OCI-LY7 (cell line): ENCODE data around the gene KSR1. TPM values are rescaled to one million over a fixed set of nuclear protein-coding genes. Genes with fewer than 3 reads are reported as not detected.
"Not testable (repeated sequence)": the region's sequence is repeated elsewhere in the genome, so short reads cannot be mapped to it uniquely, and the experiment has no call there.

Experiments
- BruUV-seq: library from RNA; stranded (reverse); fragments of 400-500 nt; replicated peaks from 2 replicates; lab custom pipeline; 2021; lab: Mats Ljungman, UMichigan
- CTCF ChIA-PET: fragments of 300-600 bp; sonication (Branson Sonifier 250); formaldehyde crosslinking; loops from one replicate; lab custom pipeline; 2022; ENCODE audit warnings: antibody characterized with exemption; ENCODE audit not compliant: unreplicated experiment; lab: Charles Lee
- POLR2A ChIA-PET: fragments of 300-600 bp; sonication (Branson Sonifier 250); formaldehyde crosslinking; loops from one replicate; lab custom pipeline; 2022; ENCODE audit warnings: antibody characterized with exemption; lab: Charles Lee
- DNase-seq: peaks from one replicate; pipeline ENCODE4 v3.0.0-alpha.2; 2015; ENCODE audit warnings: low spot score
- H2AFZ ChIP-seq: fragments of 200-600 bp; sonication (generic), shearing (Covaris generic); 2 replicates; pipeline ENCODE4 v1.6.1; 2014; ENCODE audit warnings: mild to moderate bottlenecking, antibody characterized with exemption, low read length, moderate library complexity
- H3K27ac ChIP-seq: fragments of 200-600 bp; sonication (generic); 2 replicates; pipeline ENCODE4 v1.5.1; 2014; ENCODE audit warnings: mixed run types, low read depth, mild to moderate bottlenecking, moderate library complexity, low read length, inconsistent platforms; ENCODE audit not compliant: poor library complexity, severe bottlenecking
- H3K36me3 ChIP-seq: fragments of 200-600 bp; sonication (generic); 2 replicates; pipeline ENCODE4 v1.6.1; 2014; ENCODE audit warnings: mild to moderate bottlenecking, antibody characterized with exemption, low read length, moderate library complexity, mixed read lengths; ENCODE audit not compliant: insufficient read depth
- H3K4me1 ChIP-seq: fragments of 200-600 bp; sonication (generic); 2 replicates; pipeline ENCODE4 v1.5.1; 2014; ENCODE audit warnings: mild to moderate bottlenecking, low read length; ENCODE audit not compliant: insufficient read depth, poor library complexity, severe bottlenecking
- H3K4me2 ChIP-seq: fragments of 200-600 bp; sonication (generic); 2 replicates; pipeline ENCODE4 v1.6.1; 2014; ENCODE audit warnings: mild to moderate bottlenecking, low read length
- H3K4me3 ChIP-seq: fragments of 200-600 bp; sonication (generic); 2 replicates; pipeline ENCODE4 v1.5.1; 2014; ENCODE audit warnings: mild to moderate bottlenecking, low read depth, low read length; ENCODE audit not compliant: poor library complexity, severe bottlenecking
- H3K79me2 ChIP-seq: fragments of 200-600 bp; sonication (generic); 2 replicates; pipeline ENCODE4 v1.6.1; 2016; ENCODE audit warnings: low read depth, mild to moderate bottlenecking, low read length, moderate library complexity, mixed read lengths; ENCODE audit not compliant: insufficient read depth
- H3K9me2 ChIP-seq: fragments of 200-600 bp; sonication (generic); 2 replicates; pipeline ENCODE4 v1.6.1; 2016; ENCODE audit warnings: mild to moderate bottlenecking, low read length, mixed read lengths; ENCODE audit not compliant: insufficient read depth
- H3K9me3 ChIP-seq: fragments of 200-600 bp; sonication (generic); 2 replicates; pipeline ENCODE4 v1.6.1; 2014; ENCODE audit warnings: mild to moderate bottlenecking, mixed run types, low read length, mixed read lengths
- H4K20me1 ChIP-seq: fragments of 200-600 bp; sonication (generic); 2 replicates; pipeline ENCODE4 v1.6.1; 2014; ENCODE audit warnings: mild to moderate bottlenecking, antibody characterized with exemption, low read length, moderate library complexity, mixed read lengths; ENCODE audit not compliant: insufficient read depth
- EZH2phosphoT487 ChIP-seq: fragments of 200-600 bp; sonication (generic); IDR thresholded peaks from 2 replicates; pipeline ENCODE4 v1.6.1; 2018; ENCODE audit warnings: low read depth, borderline replicate concordance, mild to moderate bottlenecking, mixed run types, antibody characterized with exemption, low read length, moderate library complexity, mixed read lengths
- intact Hi-C: fragments of 100-400 bp; cut with micrococcal nuclease; formaldehyde crosslinking; loops from one replicate; pipeline ENCODE4 v1.10.0; 2022; ENCODE audit not compliant: unreplicated experiment
- total RNA-seq, 2 experiments: library from RNA; depleted of rRNA in 1 of 2; stranded (reverse); fragments of >200 nt in 1 of 2; shearing (Covaris generic) in 1 of 2; gene quantifications; 2 replicates each; pipeline ENCODE4 v1.2.3, GENCODE V29; 2014 to 2022
- TF ChIP-seq, protein P1 (sequence below): fragments of 200-600 bp; sonication (generic); conservative IDR thresholded peaks from 2 replicates; pipeline ENCODE4 v1.5.1; 2014; ENCODE audit warnings: mild to moderate bottlenecking, antibody characterized with exemption, low read length, moderate library complexity, mixed read lengths

The KSR1 gene
- total RNA-seq, 2 experiments from 2014 or later: 2.2 to 4.1 TPM

DNA sequence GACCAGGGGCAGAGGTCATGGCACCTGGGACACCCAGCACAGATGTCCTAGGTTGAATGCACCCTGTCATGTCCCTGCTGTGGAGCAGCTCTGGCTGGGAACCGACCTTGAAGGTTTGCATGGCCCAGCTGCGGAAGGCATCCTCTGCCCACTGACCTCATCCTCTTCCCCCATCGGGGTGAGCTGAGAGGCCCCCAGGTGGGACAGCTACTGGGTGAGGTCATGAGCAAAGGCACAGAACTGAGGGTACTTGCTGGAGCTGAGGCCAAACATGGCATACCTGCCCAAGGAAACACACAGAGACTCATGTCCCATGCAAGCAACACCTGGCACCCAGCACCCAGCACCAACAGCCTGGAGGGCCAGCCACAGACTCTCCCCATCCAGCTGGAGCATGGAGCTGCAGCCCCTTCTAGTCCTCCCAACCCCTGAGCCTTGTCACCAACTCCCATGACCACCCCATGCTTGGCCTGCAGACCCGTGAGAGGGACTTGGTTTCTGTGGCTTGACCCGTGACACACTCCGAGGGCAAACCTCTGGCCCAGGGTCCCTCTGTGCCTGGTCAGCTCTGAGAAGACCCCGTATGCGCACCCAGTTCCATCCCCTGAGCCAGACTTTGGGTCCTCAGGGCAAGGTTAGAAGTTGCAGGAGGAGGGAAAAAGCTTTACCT, 207.8 kb downstream of the KSR1 start:
- Histone ChIP-seq H3K36me3 (no peaks in the 10 kb centered on the region), H3K4me1 (no peaks in the 10 kb centered on the region), H4K20me1 (no peaks in the 10 kb centered on the region), H3K27ac (no peak overlapping the region), H3K4me3 (no peak overlapping the region), H3K9me2 (no peaks in the 10 kb centered on the region), H3K79me2 (no peaks in the 10 kb centered on the region), H3K9me3 (no peaks in the 10 kb centered on the region), H3K4me2 (no peak overlapping the region), H2AFZ (no peak overlapping the region)
- ChIA-PET POLR2A (no interaction called here), CTCF (no interaction called here)
- no peak for DNase-seq
- intact Hi-C loops: no loop called here
- no TSS peak for BruUV-seq
- TF ChIP-seq, protein P1, sequence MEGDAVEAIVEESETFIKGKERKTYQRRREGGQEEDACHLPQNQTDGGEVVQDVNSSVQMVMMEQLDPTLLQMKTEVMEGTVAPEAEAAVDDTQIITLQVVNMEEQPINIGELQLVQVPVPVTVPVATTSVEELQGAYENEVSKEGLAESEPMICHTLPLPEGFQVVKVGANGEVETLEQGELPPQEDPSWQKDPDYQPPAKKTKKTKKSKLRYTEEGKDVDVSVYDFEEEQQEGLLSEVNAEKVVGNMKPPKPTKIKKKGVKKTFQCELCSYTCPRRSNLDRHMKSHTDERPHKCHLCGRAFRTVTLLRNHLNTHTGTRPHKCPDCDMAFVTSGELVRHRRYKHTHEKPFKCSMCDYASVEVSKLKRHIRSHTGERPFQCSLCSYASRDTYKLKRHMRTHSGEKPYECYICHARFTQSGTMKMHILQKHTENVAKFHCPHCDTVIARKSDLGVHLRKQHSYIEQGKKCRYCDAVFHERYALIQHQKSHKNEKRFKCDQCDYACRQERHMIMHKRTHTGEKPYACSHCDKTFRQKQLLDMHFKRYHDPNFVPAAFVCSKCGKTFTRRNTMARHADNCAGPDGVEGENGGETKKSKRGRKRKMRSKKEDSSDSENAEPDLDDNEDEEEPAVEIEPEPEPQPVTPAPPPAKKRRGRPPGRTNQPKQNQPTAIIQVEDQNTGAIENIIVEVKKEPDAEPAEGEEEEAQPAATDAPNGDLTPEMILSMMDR: no peak
- no peak for TF ChIP-seq EZH2phosphoT487

DNA sequence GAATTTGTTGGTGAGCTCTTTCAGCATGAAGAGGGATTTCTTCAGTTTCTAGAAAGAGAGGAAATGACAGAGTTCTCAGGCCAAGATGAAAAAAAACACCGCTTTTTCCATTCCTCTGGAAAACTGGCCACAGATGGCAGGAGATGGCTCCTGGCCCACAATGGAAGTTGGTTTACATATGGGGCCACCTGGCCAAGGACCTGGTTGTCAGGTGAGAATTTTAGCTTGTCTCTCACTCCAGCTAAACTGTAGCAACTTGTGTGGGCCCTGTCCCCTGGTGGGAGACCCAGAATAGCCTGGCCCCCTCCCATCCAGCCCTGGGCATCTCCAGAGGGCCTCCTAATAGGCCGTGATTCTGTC, 208.3 kb downstream of the KSR1 start:
- H3K9me2 ChIP-seq: no peaks in the 10 kb centered on the region
- CTCF ChIA-PET: no interaction called here
- no peak for DNase-seq

DNA sequence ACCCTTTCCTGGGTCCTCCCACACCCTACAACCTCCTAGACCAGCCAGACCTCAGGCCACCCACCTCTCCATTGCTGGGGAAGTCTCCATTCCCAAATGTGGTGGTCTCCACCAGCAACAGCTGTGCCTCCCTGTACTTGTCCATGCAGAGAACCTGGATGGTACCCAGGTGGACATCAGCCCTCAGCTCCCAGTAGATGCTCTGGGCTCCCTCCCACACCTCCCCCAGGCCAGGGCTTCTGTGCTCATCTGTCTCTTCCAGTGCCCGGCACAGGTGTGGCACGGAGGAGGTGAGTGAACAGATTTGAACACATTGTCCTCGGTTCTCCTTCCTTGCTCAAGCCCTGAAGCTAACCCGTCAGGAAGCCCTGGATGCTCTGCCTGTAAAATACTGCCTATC, 209.3 kb downstream of the KSR1 start:
- no peak overlapping the region for H3K4me2 ChIP-seq
- no peak overlapping the region for H2AFZ ChIP-seq
- no peak for DNase-seq
- H4K20me1 ChIP-seq: no peaks in the 10 kb centered on the region
- no peaks in the 10 kb centered on the region for H3K36me3 ChIP-seq
- ChIA-PET CTCF (no interaction called here), POLR2A (no interaction called here)
- H3K4me3 ChIP-seq: no peak overlapping the region
- H3K27ac ChIP-seq: no peak overlapping the region
- TF ChIP-seq EZH2phosphoT487: no peak
- TF ChIP-seq, protein P1: no peak
- no peaks in the 10 kb centered on the region for H3K4me1 ChIP-seq
- no peaks in the 10 kb centered on the region for H3K9me2 ChIP-seq
- intact Hi-C loops: no loop called here
- no peaks in the 10 kb centered on the region for H3K79me2 ChIP-seq
- no TSS peak for BruUV-seq
- no peaks in the 10 kb centered on the region for H3K9me3 ChIP-seq

More for the DNA sequence above, 208.3 kb downstream of the KSR1 start:
- Histone ChIP-seq H4K20me1 (no peaks in the 10 kb centered on the region), H3K4me1 (no peaks in the 10 kb centered on the region), H3K79me2 (no peaks in the 10 kb centered on the region), H3K9me3 (no peaks in the 10 kb centered on the region), H3K36me3 (no peaks in the 10 kb centered on the region), H3K4me2 (no peak overlapping the region), H3K4me3 (no peak overlapping the region), H2AFZ (no peak overlapping the region), H3K27ac (no peak overlapping the region)
- POLR2A ChIA-PET: no interaction called here
- TF ChIP-seq, protein P1: no peak
- TF ChIP-seq EZH2phosphoT487: no peak
- BruUV-seq: no TSS peak
- intact Hi-C loops: no loop called here

DNA sequence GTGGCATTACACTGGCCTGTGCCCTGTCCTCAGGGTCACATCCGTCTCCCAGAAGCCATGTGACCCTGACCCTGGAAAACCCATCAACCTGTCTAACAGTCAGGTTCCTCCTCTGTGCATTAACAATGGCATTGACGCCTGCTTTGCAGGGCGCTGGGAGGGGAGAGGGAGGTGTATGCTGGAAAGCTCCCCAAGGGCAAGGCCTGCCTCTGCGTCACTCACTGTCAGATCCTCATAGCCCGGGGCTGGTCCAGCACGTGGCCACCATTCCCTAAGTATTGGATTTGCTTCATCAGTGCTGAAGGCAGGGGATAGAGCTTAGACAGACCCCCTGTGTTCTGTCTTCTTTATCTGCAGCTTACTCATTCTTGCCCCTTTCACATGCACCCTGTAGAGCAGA, 210.0 kb downstream of the KSR1 start:
- BruUV-seq, H3K4me2 ChIP-seq, H3K9me3 ChIP-seq, H3K27ac ChIP-seq, H3K4me3 ChIP-seq, H3K4me1 ChIP-seq, H3K79me2 ChIP-seq, DNase-seq, intact Hi-C loops, H2AFZ ChIP-seq, H4K20me1 ChIP-seq, CTCF ChIA-PET, H3K36me3 ChIP-seq, POLR2A ChIA-PET, H3K9me2 ChIP-seq: not testable (repeated sequence)
